ENCODE data around the gene CXorf58.

Gene CXorf58

GRCh38 chrX:23907111-23907497 is 702 bp upstream of the CXorf58 start:
- Histone ChIP-seq H3K23ac (ENCODE audit: low read length in 2 of 2) (no peak overlapping the region), H3K4me3 (ENCODE audit: insufficient read depth in 1 of 2, low read depth in 1 of 2, low read length in 2 of 2) (peak overlapping the region; percentile 73 to 78), H3K27me3 (ENCODE audit: control insufficient read depth in 1 of 2, insufficient read depth in 1 of 2, low read length in 2 of 2) (peaks cover 0 to 4% of the 10 kb centered on the region in 2 experiments), H2AFZ (ENCODE audit: low read depth, low read length) (no peak overlapping the region), H4K91ac (ENCODE audit: low read length) (no peak overlapping the region), H2BK5ac (ENCODE audit: low read depth, low read length, poor library complexity, severe bottlenecking) (no peak overlapping the region), H3K9ac (ENCODE audit: low read length) (peak overlapping the region; percentile 85), H3K14ac (ENCODE audit: low read length in 2 of 2) (no peak overlapping the region), H3K79me1 (replicated peaks; ENCODE audit: low read length, poor library complexity, severe bottlenecking) (peaks cover 1% of the 10 kb centered on the region), H2BK12ac (ENCODE audit: low read length in 2 of 2) (no peak overlapping the region), H3K27ac (ENCODE audit: low read length, poor library complexity, severe bottlenecking) (no peak overlapping the region), H3K9me3 (ENCODE audit: control insufficient read depth, low read length) (no peaks in the 10 kb centered on the region), H3K4me2 (ENCODE audit: low read length, poor library complexity, severe bottlenecking) (peak overlapping the region; percentile 57), H3K4ac (ENCODE audit: low read depth in 1 of 2, low read length in 2 of 2) (no peak overlapping the region), H3K18ac (ENCODE audit: low read depth in 1 of 2, low read length in 2 of 2) (peak overlapping the region in 1 of 2 experiments; percentile 12), H2BK15ac (ENCODE audit: low read depth, poor library complexity, severe bottlenecking) (no peak overlapping the region), H4K8ac (ENCODE audit: low read length) (no peak overlapping the region), H2BK120ac (ENCODE audit: low read depth, low read length) (no peak overlapping the region), H2AK5ac (ENCODE audit: low read length, severe bottlenecking) (no peak overlapping the region), H3K4me1 (ENCODE audit: control insufficient read depth, insufficient read depth, low read depth, low read length) (no peaks in the 10 kb centered on the region), H3K36me3 (ENCODE audit: control insufficient read depth in 1 of 2, insufficient read depth in 2 of 2, low read depth in 1 of 2, low read length in 2 of 2) (no peaks in the 10 kb centered on the region)
- WGBS: 15% methylated on average over 8 of the region's 12 CpGs
- DNase-seq: no peak

- peak overlapping the region; percentile 85 for H3K9ac ChIP-seq (ENCODE audit: low read length)
- no peak overlapping the region for H2BK120ac ChIP-seq (ENCODE audit: low read depth, low read length)
- H3K9me3 ChIP-seq (ENCODE audit: control insufficient read depth, low read length): no peaks in the 10 kb centered on the region
- H3K4ac ChIP-seq (ENCODE audit: low read depth in 1 of 2, low read length in 2 of 2): no peak overlapping the region
- no peak overlapping the region for H4K91ac ChIP-seq (ENCODE audit: low read length)
- H2AFZ ChIP-seq (ENCODE audit: low read depth, low read length): no peak overlapping the region
- no peak overlapping the region for H2AK5ac ChIP-seq (ENCODE audit: low read length, severe bottlenecking)
- 72% methylated on average over 7 of the region's 13 CpGs for WGBS
- no peak overlapping the region for H2BK15ac ChIP-seq (ENCODE audit: low read depth, poor library complexity, severe bottlenecking)
- H2BK5ac ChIP-seq (ENCODE audit: low read depth, low read length, poor library complexity, severe bottlenecking): no peak overlapping the region
- no peak overlapping the region for H3K18ac ChIP-seq (ENCODE audit: low read depth in 1 of 2, low read length in 2 of 2)
- H3K27ac ChIP-seq (ENCODE audit: low read length, poor library complexity, severe bottlenecking): peak overlapping the region; percentile 61
- no peaks in the 10 kb centered on the region for H3K4me1 ChIP-seq (ENCODE audit: control insufficient read depth, insufficient read depth, low read depth, low read length)
- H2BK12ac ChIP-seq (ENCODE audit: low read length in 2 of 2): no peak overlapping the region
- H3K4me2 ChIP-seq (ENCODE audit: low read length, poor library complexity, severe bottlenecking): no peak overlapping the region
- H3K4me3 ChIP-seq (ENCODE audit: insufficient read depth in 1 of 2, low read depth in 1 of 2, low read length in 2 of 2): peak overlapping the region in 1 of 2 experiments; percentile 78
- H3K14ac ChIP-seq (ENCODE audit: low read length in 2 of 2): no peak overlapping the region
- no peak overlapping the region for H4K8ac ChIP-seq (ENCODE audit: low read length)
- H3K27me3 ChIP-seq (ENCODE audit: control insufficient read depth in 1 of 2, insufficient read depth in 1 of 2, low read length in 2 of 2): peaks cover 0 to 7% of the 10 kb centered on the region in 2 experiments
- H3K36me3 ChIP-seq (ENCODE audit: control insufficient read depth in 1 of 2, insufficient read depth in 2 of 2, low read depth in 1 of 2, low read length in 2 of 2): no peaks in the 10 kb centered on the region
- no peak for DNase-seq
- no peak overlapping the region for H3K23ac ChIP-seq (ENCODE audit: low read length in 2 of 2)
- no peaks in the 10 kb centered on the region for H3K79me1 ChIP-seq (replicated peaks; ENCODE audit: low read length, poor library complexity, severe bottlenecking)
Observed at GRCh38 chrX:23908219-23909004, 606 bp downstream of the CXorf58 start.

- no peaks in the 10 kb centered on the region for H3K79me1 ChIP-seq (replicated peaks; ENCODE audit: low read length, poor library complexity, severe bottlenecking)
- H4K91ac ChIP-seq (ENCODE audit: low read length): no peak overlapping the region
- no peak overlapping the region for H3K18ac ChIP-seq (ENCODE audit: low read depth in 1 of 2, low read length in 2 of 2)
- no peak overlapping the region for H3K4me2 ChIP-seq (ENCODE audit: low read length, poor library complexity, severe bottlenecking)
- H3K9ac ChIP-seq (ENCODE audit: low read length): no peak overlapping the region
- H2BK15ac ChIP-seq (ENCODE audit: low read depth, poor library complexity, severe bottlenecking): no peak overlapping the region
- no peak overlapping the region for H3K27ac ChIP-seq (ENCODE audit: low read length, poor library complexity, severe bottlenecking)
- H3K27me3 ChIP-seq (ENCODE audit: control insufficient read depth in 1 of 2, insufficient read depth in 1 of 2, low read length in 2 of 2): peaks cover 0 to 7% of the 10 kb centered on the region in 2 experiments
- no peak overlapping the region for H2BK12ac ChIP-seq (ENCODE audit: low read length in 2 of 2)
- DNase-seq: no peak
- H2AK5ac ChIP-seq (ENCODE audit: low read length, severe bottlenecking): no peak overlapping the region
- no peaks in the 10 kb centered on the region for H3K36me3 ChIP-seq (ENCODE audit: control insufficient read depth in 1 of 2, insufficient read depth in 2 of 2, low read depth in 1 of 2, low read length in 2 of 2)
- H3K4me3 ChIP-seq (ENCODE audit: insufficient read depth in 1 of 2, low read depth in 1 of 2, low read length in 2 of 2): no peak overlapping the region
- no peak overlapping the region for H3K23ac ChIP-seq (ENCODE audit: low read length in 2 of 2)
- no peaks in the 10 kb centered on the region for H3K4me1 ChIP-seq (ENCODE audit: control insufficient read depth, insufficient read depth, low read depth, low read length)
- no peaks in the 10 kb centered on the region for H3K9me3 ChIP-seq (ENCODE audit: control insufficient read depth, low read length)
- no peak overlapping the region for H2AFZ ChIP-seq (ENCODE audit: low read depth, low read length)
- H2BK120ac ChIP-seq (ENCODE audit: low read depth, low read length): no peak overlapping the region
- no peak overlapping the region for H4K8ac ChIP-seq (ENCODE audit: low read length)
- 94% methylated on average over 2 of the region's 5 CpGs for WGBS
- no peak overlapping the region for H3K4ac ChIP-seq (ENCODE audit: low read depth in 1 of 2, low read length in 2 of 2)
- H3K14ac ChIP-seq (ENCODE audit: low read length in 2 of 2): no peak overlapping the region
- H2BK5ac ChIP-seq (ENCODE audit: low read depth, low read length, poor library complexity, severe bottlenecking): no peak overlapping the region
Observed at GRCh38 chrX:23911126-23911835, 3.5 kb downstream of the CXorf58 start.

- Histone ChIP-seq H2BK15ac (ENCODE audit: low read depth, poor library complexity, severe bottlenecking) (no peak overlapping the region), H3K4me1 (ENCODE audit: control insufficient read depth, insufficient read depth, low read depth, low read length) (no peaks in the 10 kb centered on the region), H3K4me2 (ENCODE audit: low read length, poor library complexity, severe bottlenecking) (no peak overlapping the region), H4K91ac (ENCODE audit: low read length) (no peak overlapping the region), H3K18ac (ENCODE audit: low read depth in 1 of 2, low read length in 2 of 2) (no peak overlapping the region), H3K23ac (ENCODE audit: low read length in 2 of 2) (no peak overlapping the region), H3K4me3 (ENCODE audit: insufficient read depth in 1 of 2, low read depth in 1 of 2, low read length in 2 of 2) (no peak overlapping the region), H3K27ac (ENCODE audit: low read length, poor library complexity, severe bottlenecking) (no peak overlapping the region), H3K27me3 (ENCODE audit: control insufficient read depth in 1 of 2, insufficient read depth in 1 of 2, low read length in 2 of 2) (peaks cover 0 to 8% of the 10 kb centered on the region in 2 experiments), H3K79me1 (replicated peaks; ENCODE audit: low read length, poor library complexity, severe bottlenecking) (no peaks in the 10 kb centered on the region), H3K9ac (ENCODE audit: low read length) (no peak overlapping the region), H2AK5ac (ENCODE audit: low read length, severe bottlenecking) (no peak overlapping the region), H3K4ac (ENCODE audit: low read depth in 1 of 2, low read length in 2 of 2) (no peak overlapping the region), H3K14ac (ENCODE audit: low read length in 2 of 2) (no peak overlapping the region), H2BK120ac (ENCODE audit: low read depth, low read length) (no peak overlapping the region), H2AFZ (ENCODE audit: low read depth, low read length) (no peak overlapping the region), H2BK12ac (ENCODE audit: low read length in 2 of 2) (no peak overlapping the region), H3K36me3 (ENCODE audit: control insufficient read depth in 1 of 2, insufficient read depth in 2 of 2, low read depth in 1 of 2, low read length in 2 of 2) (no peaks in the 10 kb centered on the region), H3K9me3 (ENCODE audit: control insufficient read depth, low read length) (peaks cover 3% of the 10 kb centered on the region), H2BK5ac (ENCODE audit: low read depth, low read length, poor library complexity, severe bottlenecking) (no peak overlapping the region), H4K8ac (ENCODE audit: low read length) (no peak overlapping the region)
- no peak for DNase-seq
- no CpG with 5 or more reads among the region's 1 CpG for WGBS
Observed at GRCh38 chrX:23919148-23919547, 11.3 kb downstream of the CXorf58 start.
